Ovary (tissue), 9 donors: ENCODE measurements around the gene WBP1L. TPM values are rescaled to one million over a fixed set of nuclear protein-coding genes. Genes with fewer than 3 reads are reported as not detected.

Experiments used
- DNase-seq, 5 donors: peaks; one replicate each; pipeline ENCODE4 v3.0.0-alpha.2; 2019 to 2020
- H3K27ac ChIP-seq, 2 donors: fragments of 200-600 bp; one replicate each; pipeline versions ENCODE4 v1.5.1 to v1.8.0; 2019 to 2022
- H3K27me3 ChIP-seq: fragments of 200-600 bp; one replicate; pipeline ENCODE4 v1.8.0; 2022
- H3K36me3 ChIP-seq: fragments of 200-600 bp; sonication (generic); one replicate; pipeline ENCODE4 v1.5.1; 2019
- H3K4me1 ChIP-seq: one replicate; pipeline ENCODE4 v1.8.1; 2013; ENCODE audit warnings: mild to moderate bottlenecking, moderate library complexity; ENCODE audit not compliant: insufficient read depth
- H3K4me3 ChIP-seq: fragments of 200-600 bp; sonication (generic); one replicate; pipeline ENCODE4 v1.5.1; 2017
- H3K9me3 ChIP-seq, 2 donors: fragments of 200-600 bp in 1 of 2; sonication (generic) in 1 of 2; one replicate each; pipeline versions ENCODE4 v1.5.1 to v1.8.1; 2013 to 2019; ENCODE audit warnings: mild to moderate bottlenecking in 1 of 2, moderate library complexity in 1 of 2
- CTCF ChIP-seq, 3 donors: fragments of 450-650 bp in 2 of 3; fragments of 200-600 bp in 1 of 3; IDR thresholded peaks; one replicate each; pipeline versions ENCODE4 v1.5.1 to v1.8.0; 2016 to 2022; ENCODE audit warnings: antibody characterized with exemption in 3 of 3, mild to moderate bottlenecking in 1 of 3
- EP300 ChIP-seq: sonication (generic); formaldehyde crosslinking; IDR thresholded peaks from one replicate; pipeline ENCODE4 v1.6.1; 2017; ENCODE audit warnings: antibody characterized with exemption
- POLR2A ChIP-seq: fragments of 450-650 bp; IDR thresholded peaks from one replicate; pipeline ENCODE4 v1.6.1; 2017; ENCODE audit warnings: antibody characterized with exemption, mild to moderate bottlenecking, moderate library complexity
- WGBS, 3 donors: extraction: QIAGEN DNeasy Blood & Tissue Kit in 1 of 3; methylation state at CpG; one replicate each; pipeline versions ENCODE4 v1.1.5 to v1.1.7; 2013 to 2017; 5-methylcytosine and 5-hydroxymethylcytosine counted together
- intact Hi-C, 4 donors: fragments of 100-400 bp; cut with DNase I; formaldehyde crosslinking; loops; one replicate each; pipeline versions ENCODE4 v1.11.0 to v1.15.1; 2022 to 2023
- polyA plus RNA-seq, 2 donors: library from polyadenylated mRNA; stranded (reverse); fragments of 200-250 nt in 1 of 2; fragments of 350-450 nt in 1 of 2; fragmentation: Illumina TruSeq in 1 of 2; extraction: RNeasy Lipid Tissue Mini Kit (QIAGEN cat#74804) in 1 of 2; gene quantifications; one replicate each; pipeline ENCODE4 v1.2.3, GENCODE V29; 2013 to 2014
- total RNA-seq, 7 donors: library from RNA; depleted of rRNA in 2 of 7; stranded (reverse); fragments of >200 nt in 2 of 7; fragmentation: NEBNext Ultra II Directional in 3 of 7; extraction: Animal tissue kit (Norgen Biotek cat#: 25700) in 3 of 7; gene quantifications; one replicate each; pipeline versions ENCODE4 v1.1.0 to v1.2.4, GENCODE V29; 2016 to 2023
- donor health status: DM: no; HTN: no; CAD: no; lungs with moderate emphysema.
- donor health status: DM: no; HTN: no; CAD: no.
- donor health status: Bipolar disorder and iron deficiency.
- donor health status: DM: yes; HTN: yes; CAD: no.
- donor health status: DM: no; HTN: no; CAD: no.
- donor health status: DM: yes; HTN: yes; CAD: no.

WBP1L gene
- total and polyA plus RNA-seq, 9 donors, result 40.6 to 71.8 (median 51.1) TPM

GRCh38 chr10:102800611-102801335 lies 57.0 kb downstream of the WBP1L start:
- TF ChIP-seq EP300 (no peak), CTCF (IDR thresholded peaks at IDR 0.05) (no peak), POLR2A (no peak)
- Histone ChIP-seq H3K27ac (peak overlapping the region in 1 of 2 donors; percentile 47), H3K27me3 (no peaks in the 10 kb centered on the region), H3K4me3 (no peak overlapping the region), H3K9me3 (no peaks in the 10 kb centered on the region), H3K36me3 (no peaks in the 10 kb centered on the region), H3K4me1 (peaks cover 21% of the 10 kb centered on the region)
- intact Hi-C loops, result no loop called here
- DNase-seq, result no peak
- 58 to 72% (median 67%) methylated on average over 10 of the region's 10 CpGs for WGBS, 3 donors

- WGBS, 3 donors, result 39 to 53% (median 51%) methylated on average over 2 of the region's 2 CpGs
- H3K4me3 ChIP-seq, result no peak overlapping the region
- peak overlapping the region in 1 of 2 donors; percentile 47 for H3K27ac ChIP-seq
- no peak for DNase-seq
- H3K9me3 ChIP-seq, result no peaks in the 10 kb centered on the region
- H3K27me3 ChIP-seq, result no peaks in the 10 kb centered on the region
- no peaks in the 10 kb centered on the region for H3K36me3 ChIP-seq
- intact Hi-C loops, result no loop called here
- no peak for TF ChIP-seq POLR2A
- no peak for TF ChIP-seq EP300
- TF ChIP-seq CTCF (IDR thresholded peaks at IDR 0.05), result no peak
- H3K4me1 ChIP-seq, result peaks cover 18% of the 10 kb centered on the region
These were observed 57.7 kb downstream of the WBP1L start for GRCh38 chr10:102801496-102801895.

GRCh38 chr10:102801978-102802377 lies 58.2 kb downstream of the WBP1L start:
- Histone ChIP-seq H3K9me3 (no peaks in the 10 kb centered on the region), H3K27ac (peak overlapping the region in 1 of 2 donors; percentile 54), H3K36me3 (no peaks in the 10 kb centered on the region), H3K4me3 (no peak overlapping the region), H3K27me3 (no peaks in the 10 kb centered on the region), H3K4me1 (peaks cover 17% of the 10 kb centered on the region)
- DNase-seq, result no peak
- 32 to 78% (median 65%) methylated on average over 3 of the region's 3 CpGs for WGBS, 3 donors
- intact Hi-C loops, result no loop called here
- TF ChIP-seq POLR2A (no peak), EP300 (no peak), CTCF (IDR thresholded peaks at IDR 0.05) (no peak)

GRCh38 chr10:102802920-102803534 lies 59.3 kb downstream of the WBP1L start:
- 31 to 48% (median 32%) methylated on average over 6 of the region's 6 CpGs for WGBS, 3 donors
- Histone ChIP-seq H3K4me3 (no peak overlapping the region), H3K9me3 (no peaks in the 10 kb centered on the region), H3K27me3 (no peaks in the 10 kb centered on the region), H3K27ac (peak overlapping the region in 1 of 2 donors; percentile 54), H3K36me3 (no peaks in the 10 kb centered on the region), H3K4me1 (peaks cover 17% of the 10 kb centered on the region)
- peak in 3 of 5 donors; percentile 35 to 59 (median 44) for DNase-seq
- intact Hi-C loops, result no loop called here
- TF ChIP-seq EP300, result no peak
- TF ChIP-seq POLR2A, result no peak
- TF ChIP-seq CTCF (IDR thresholded peaks at IDR 0.05), result no peak
